Skin epidermis (tissue), 12 donors: ENCODE data around the gene LRRC7.
"Not testable (repeated sequence)": the region's sequence is repeated elsewhere in the genome, so short reads cannot be mapped to it uniquely, and the experiment has no call there.

ENCODE experiments used
- H3K27ac ChIP-seq, 21 experiments: fragments of 200-600 bp; sonication (generic) in 11 of 21; one replicate each; pipeline ENCODE4 v1.5.0; 2020; ENCODE audit warnings: mild to moderate bottlenecking in 3 of 21, inconsistent platforms in 2 of 21, moderate library complexity in 2 of 21
- H3K4me3 ChIP-seq, 7 experiments: fragments of 200-600 bp; sonication (generic) in 2 of 7; one replicate each; pipeline ENCODE4 v1.5.0; 2020; ENCODE audit warnings: inconsistent platforms in 2 of 7, mild to moderate bottlenecking in 2 of 7, moderate library complexity in 1 of 7

The LRRC7 gene

GRCh38 chr1:70003211-70003908, 435.6 kb downstream of the LRRC7 start:
- Histone ChIP-seq H3K4me3 (no peak overlapping the region), H3K27ac (no peak overlapping the region)

- Histone ChIP-seq H3K4me3 (no peak overlapping the region), H3K27ac (no peak overlapping the region)
These were observed 437.8 kb downstream of the LRRC7 start for GRCh38 chr1:70005386-70006034.

- H3K27ac ChIP-seq, result no peak overlapping the region
- H3K4me3 ChIP-seq, result no peak overlapping the region
These were observed 440.9 kb downstream of the LRRC7 start for GRCh38 chr1:70008660-70009059.

- Histone ChIP-seq H3K4me3 (no peak overlapping the region), H3K27ac (no peak overlapping the region)
These were observed 450.0 kb downstream of the LRRC7 start for GRCh38 chr1:70017770-70018169.

GRCh38 chr1:70024272-70024671, 456.6 kb downstream of the LRRC7 start:
- H3K4me3 ChIP-seq, result no peak overlapping the region
- H3K27ac ChIP-seq, result no peak overlapping the region

GRCh38 chr1:70025052-70025451, 457.3 kb downstream of the LRRC7 start:
- Histone ChIP-seq H3K4me3 (no peak overlapping the region), H3K27ac (no peak overlapping the region)

- Histone ChIP-seq H3K27ac (no peak overlapping the region), H3K4me3 (no peak overlapping the region)
These were observed 458.1 kb downstream of the LRRC7 start for GRCh38 chr1:70025846-70026245.

- H3K4me3 ChIP-seq, result no peak overlapping the region
- no peak overlapping the region for H3K27ac ChIP-seq
These were observed 465.6 kb downstream of the LRRC7 start for GRCh38 chr1:70033266-70033873.

GRCh38 chr1:70033936-70034335, 466.2 kb downstream of the LRRC7 start:
- no peak overlapping the region for H3K27ac ChIP-seq

GRCh38 chr1:70034403-70034802, 466.7 kb downstream of the LRRC7 start:
- no peak overlapping the region for H3K27ac ChIP-seq

More at GRCh38 chr1:70033936-70034335, 466.2 kb downstream of the LRRC7 start:
- H3K4me3 ChIP-seq, result no peak overlapping the region

GRCh38 chr1:70038025-70038424, 470.3 kb downstream of the LRRC7 start:
- no peak overlapping the region for H3K27ac ChIP-seq

More at GRCh38 chr1:70034403-70034802, 466.7 kb downstream of the LRRC7 start:
- no peak overlapping the region for H3K4me3 ChIP-seq

GRCh38 chr1:70039485-70039884, 471.8 kb downstream of the LRRC7 start:
- Histone ChIP-seq H3K27ac (no peak overlapping the region), H3K4me3 (no peak overlapping the region)

More at GRCh38 chr1:70038025-70038424, 470.3 kb downstream of the LRRC7 start:
- no peak overlapping the region for H3K4me3 ChIP-seq

- H3K27ac ChIP-seq, result no peak overlapping the region
- H3K4me3 ChIP-seq, result no peak overlapping the region
These were observed 473.8 kb downstream of the LRRC7 start for GRCh38 chr1:70041317-70042045.

GRCh38 chr1:70042090-70042731, 474.5 kb downstream of the LRRC7 start:
- H3K4me3 ChIP-seq, result no peak overlapping the region
- H3K27ac ChIP-seq, result no peak overlapping the region

- no peak overlapping the region for H3K4me3 ChIP-seq
- H3K27ac ChIP-seq, result no peak overlapping the region
These were observed 476.1 kb downstream of the LRRC7 start for GRCh38 chr1:70043804-70044203.

- Histone ChIP-seq H3K4me3 (no peak overlapping the region), H3K27ac (no peak overlapping the region)
These were observed 477.1 kb downstream of the LRRC7 start for GRCh38 chr1:70044832-70045231.

- not testable (repeated sequence) for H3K27ac ChIP-seq, H3K4me3 ChIP-seq
These were observed 477.9 kb downstream of the LRRC7 start for GRCh38 chr1:70045581-70045980.

- H3K27ac ChIP-seq, result no peak overlapping the region
- H3K4me3 ChIP-seq, result no peak overlapping the region
These were observed 480.8 kb downstream of the LRRC7 start for GRCh38 chr1:70048336-70049094.

GRCh38 chr1:70051926-70052325, 484.2 kb downstream of the LRRC7 start:
- Histone ChIP-seq H3K4me3 (no peak overlapping the region), H3K27ac (no peak overlapping the region)
